Mucosa of descending colon (tissue), 3 donors: Measurements from ENCODE around the gene NEMP1. TPM values are rescaled to one million over a fixed set of nuclear protein-coding genes. Genes with fewer than 3 reads are reported as not detected.
"Not testable (repeated sequence)": the region's sequence is repeated elsewhere in the genome, so short reads cannot be mapped to it uniquely, and the experiment has no call there.

Source experiments
- ATAC-seq: fragments of 200-7000 bp; cut with Tn5 transposase; one replicate; pipeline ENCODE4 v1.9.1; 2020; ENCODE audit warnings: mild to moderate bottlenecking, moderate library complexity
- DNase-seq, 3 donors: peaks; one replicate each; pipeline ENCODE4 v3.0.0-alpha.2; 2020
- H3K36me3 ChIP-seq: fragments of 200-600 bp; one replicate; pipeline ENCODE4 v1.8.0; 2021; ENCODE audit warnings: low read depth, mild to moderate bottlenecking
- H3K4me1 ChIP-seq: fragments of 200-600 bp; one replicate; pipeline ENCODE4 v1.8.0; 2021; ENCODE audit warnings: low read depth, mild to moderate bottlenecking
- H3K4me3 ChIP-seq: fragments of 200-600 bp; one replicate; pipeline ENCODE4 v1.8.0; 2021; ENCODE audit warnings: mild to moderate bottlenecking
- H3K9me3 ChIP-seq: fragments of 200-600 bp; one replicate; pipeline ENCODE4 v1.8.0; 2021; ENCODE audit warnings: mild to moderate bottlenecking
- CTCF ChIP-seq: fragments of 200-600 bp; IDR thresholded peaks from one replicate; pipeline ENCODE4 v1.8.0; 2022; ENCODE audit warnings: antibody characterized with exemption, mild to moderate bottlenecking
- intact Hi-C, 2 donors: fragments of 100-400 bp; cut with DNase I in 1 of 2; cut with micrococcal nuclease in 1 of 2; formaldehyde crosslinking; loops; one replicate each; pipeline versions ENCODE4 v1.11.0 to v1.11.1; 2022; cut with DNase I, micrococcal nuclease
- total RNA-seq, 3 donors: library from RNA; stranded (reverse); fragmentation: NEBNext Ultra II Directional in 2 of 3; extraction: Animal tissue kit (Norgen Biotek cat#: 25700) in 2 of 3; gene quantifications; one replicate each; pipeline versions ENCODE4 v1.2.1 to v1.2.4, GENCODE V29; 2021 to 2023
- donor health status: DM: no; HTN: no; CAD: no; lungs with moderate emphysema.
- donor health status: DM: no; HTN: no; CAD: no.
- donor health status: DM: no; HTN: yes; CAD: no.

The NEMP1 gene
- total RNA-seq, 3 donors from 2014 or later, result 6.3 to 16.9 (median 10.2) TPM

- intact Hi-C loops, result no loop called here
- H3K36me3 ChIP-seq, result no peaks in the 10 kb centered on the region
- no peak for TF ChIP-seq CTCF
- no peak overlapping the region for H3K4me3 ChIP-seq
- ATAC-seq (no peak), DNase-seq (no peak)
- H3K9me3 ChIP-seq, result no peaks in the 10 kb centered on the region
- peaks cover 12% of the 10 kb centered on the region for H3K4me1 ChIP-seq
Observed at GRCh38 chr12:57126061-57126460, 47.5 kb upstream of the NEMP1 start.

DNA sequence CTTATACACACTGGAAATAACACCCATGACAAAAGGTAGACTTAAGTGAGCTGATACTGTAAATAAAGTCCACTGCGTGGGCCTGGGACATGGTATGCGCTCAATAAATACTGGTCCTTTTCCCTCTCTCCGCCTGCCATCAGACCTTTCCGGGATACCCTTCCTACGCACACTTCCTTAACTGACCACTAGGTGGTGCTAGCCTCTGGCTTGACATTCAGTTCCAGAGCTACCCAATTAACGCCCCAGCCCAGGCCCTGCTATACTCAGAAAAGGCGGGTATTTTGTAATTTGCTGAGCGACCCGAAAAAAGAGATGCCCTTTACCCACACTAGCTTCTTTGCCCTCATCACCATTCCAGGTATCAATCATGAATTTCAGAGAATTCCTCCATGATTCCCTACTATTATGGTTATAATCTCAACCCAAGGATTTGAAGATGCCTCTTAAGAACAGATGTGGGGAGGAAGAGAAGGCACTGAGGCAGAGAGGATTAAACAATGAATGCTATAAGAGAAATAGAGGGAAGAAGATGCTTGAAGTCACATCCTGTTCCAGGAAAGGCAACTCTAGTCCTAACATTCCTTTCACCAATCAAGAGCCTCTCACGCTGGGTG, 45.8 kb upstream of the NEMP1 start:
- no peaks in the 10 kb centered on the region for H3K36me3 ChIP-seq
- TF ChIP-seq CTCF, result peak; percentile 93
- DNase-seq, result peak in 1 of 3 donors; percentile 91
- H3K9me3 ChIP-seq, result no peaks in the 10 kb centered on the region
- ATAC-seq, result peak; percentile 54
- intact Hi-C loops, result loop anchor here (5.0 kb wide), 2 partner anchors 53 to 58 kb away; no protein-coding TSS in a partner anchor
- no peak overlapping the region for H3K4me3 ChIP-seq
- peaks cover 10% of the 10 kb centered on the region for H3K4me1 ChIP-seq

DNA sequence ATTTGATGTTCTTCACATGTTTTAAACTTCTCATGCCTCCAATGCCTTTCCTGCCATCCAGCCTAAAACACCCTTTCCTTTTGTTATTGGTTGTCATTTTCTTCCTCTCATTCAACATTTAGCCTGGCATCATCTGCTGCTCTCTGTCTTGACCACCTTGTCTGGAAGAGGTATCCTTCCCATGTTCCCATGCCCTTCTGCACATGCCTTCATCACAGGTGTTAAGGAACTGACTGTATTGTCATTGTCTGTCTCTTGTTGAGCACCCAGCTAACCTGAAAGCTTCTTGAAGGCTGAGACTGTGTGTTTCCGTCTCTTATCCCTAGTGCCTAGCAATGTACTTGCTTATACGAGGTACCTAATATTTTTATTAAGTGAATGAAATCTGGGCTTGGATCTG, 45.2 kb upstream of the NEMP1 start:
- no peak for ATAC-seq
- Histone ChIP-seq H3K9me3 (no peaks in the 10 kb centered on the region), H3K4me3 (no peak overlapping the region), H3K4me1 (peaks cover 10% of the 10 kb centered on the region), H3K36me3 (no peaks in the 10 kb centered on the region)
- DNase-seq, result no peak
- intact Hi-C loops, result loop anchor here (5.0 kb wide), 2 partner anchors 53 to 58 kb away; no protein-coding TSS in a partner anchor
- TF ChIP-seq CTCF, result no peak

- DNase-seq, H3K36me3 ChIP-seq, ATAC-seq, H3K4me3 ChIP-seq, H3K9me3 ChIP-seq, H3K4me1 ChIP-seq: not testable (repeated sequence)
- intact Hi-C loops, result loop anchor here (5.0 kb wide), 2 partner anchors 57 to 62 kb away; no protein-coding TSS in a partner anchor
Observed at GRCh38 chr12:57120718-57121117, 42.1 kb upstream of the NEMP1 start.

DNA sequence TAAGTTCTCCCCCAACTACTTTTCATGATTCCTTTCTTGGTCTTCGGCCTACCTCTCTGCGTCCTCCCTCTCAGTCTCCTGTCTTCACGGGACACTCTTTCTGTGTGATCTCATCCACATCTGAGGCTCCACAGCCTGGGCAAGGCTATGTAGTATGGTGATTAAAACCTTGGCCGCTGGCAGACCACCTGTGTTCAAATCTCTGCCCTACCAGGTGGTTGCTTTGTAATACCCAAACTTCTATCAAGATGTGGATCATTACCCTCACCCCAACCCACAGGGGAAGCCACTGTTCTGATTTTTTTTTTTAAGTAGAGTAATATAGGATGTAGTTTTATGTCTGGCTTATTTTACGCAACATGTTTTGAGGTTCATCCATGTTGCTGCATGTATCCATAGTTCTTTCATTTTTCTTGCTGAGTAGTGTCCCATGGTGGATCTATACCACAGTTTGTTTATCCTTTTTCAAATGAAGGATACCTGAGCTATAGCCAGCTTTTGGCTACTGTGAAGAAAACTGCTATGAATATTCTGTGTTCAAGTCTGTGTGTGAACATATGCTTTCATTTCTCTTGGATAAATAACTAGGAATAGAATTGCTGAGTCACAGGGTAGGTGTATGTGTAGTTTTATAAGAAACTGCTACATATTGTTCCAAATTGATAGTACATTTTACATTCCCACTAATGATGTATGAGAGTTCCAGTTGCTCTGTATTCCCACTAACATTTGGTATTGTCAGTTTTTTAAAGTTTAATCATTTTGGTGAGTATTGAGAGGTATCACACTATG, 40.9 kb upstream of the NEMP1 start:
- DNase-seq, result no peak
- Histone ChIP-seq H3K4me3 (no peak overlapping the region), H3K4me1 (no peaks in the 10 kb centered on the region), H3K36me3 (no peaks in the 10 kb centered on the region), H3K9me3 (no peaks in the 10 kb centered on the region)
- no peak for ATAC-seq
- intact Hi-C loops, result loop anchor here (5.0 to 10.0 kb wide), 3 partner anchors 55 to 63 kb away; no protein-coding TSS in a partner anchor
- no peak for TF ChIP-seq CTCF

- DNase-seq (no peak), ATAC-seq (peak; percentile 64)
- intact Hi-C loops, result loop anchor here in 1 of 2 donors (10.0 kb wide), 1 partner anchor 54 kb away; no protein-coding TSS in a partner anchor
Observed at GRCh38 chr12:57118711-57119271, 40.2 kb upstream of the NEMP1 start.

More at GRCh38 chr12:57118711-57119271, 40.2 kb upstream of the NEMP1 start:
- no peak overlapping the region for H3K4me3 ChIP-seq
- H3K36me3 ChIP-seq, result no peaks in the 10 kb centered on the region
- no peak for TF ChIP-seq CTCF
- no peaks in the 10 kb centered on the region for H3K9me3 ChIP-seq
- H3K4me1 ChIP-seq, result no peaks in the 10 kb centered on the region
